Natural killer cell (primary cell): ENCODE measurements around the gene POU6F2. TPM values are rescaled to one million over a fixed set of nuclear protein-coding genes. Genes with fewer than 3 reads are reported as not detected.

Experiments used
- ATAC-seq, 3 donors: fragments of 150-1000 bp in 2 of 3; fragments of 200-7000 bp in 1 of 3; cut with Tn5 transposase; 1 replicate in 1 of 3; 2 replicates in 2 of 3; pipeline ENCODE4 v1.10.0; 2021; ENCODE audit warnings: mild to moderate bottlenecking in 2 of 3, moderate library complexity in 2 of 3
- DNase-seq, 2 donors: peaks; one replicate each; pipeline versions ENCODE4 v3.0.0 to v3.0.0-alpha.2; 2013 to 2021; ENCODE audit warnings: mixed read lengths in 1 of 2
- H3K27ac ChIP-seq: one replicate; pipeline ENCODE4 v1.5.1; 2013; ENCODE audit warnings: mild to moderate bottlenecking, low read length
- H3K27me3 ChIP-seq: one replicate; pipeline ENCODE4 v1.6.1; 2013; ENCODE audit warnings: low read length; ENCODE audit not compliant: control insufficient read depth, insufficient read depth
- H3K36me3 ChIP-seq: one replicate; pipeline ENCODE4 v1.6.1; 2013; ENCODE audit warnings: low read length; ENCODE audit not compliant: control insufficient read depth, insufficient read depth
- H3K4me1 ChIP-seq: one replicate; pipeline ENCODE4 v1.6.1; 2013; ENCODE audit warnings: low read length; ENCODE audit not compliant: control insufficient read depth, insufficient read depth
- H3K4me3 ChIP-seq: one replicate; pipeline ENCODE4 v1.5.1; 2013; ENCODE audit warnings: low read length
- H3K9me3 ChIP-seq: one replicate; pipeline ENCODE4 v1.6.1; 2013; ENCODE audit warnings: low read length; ENCODE audit not compliant: control insufficient read depth, insufficient read depth
- H3K27ac Mint-ChIP-seq, 2 donors: one replicate each; pipeline ENCODE4 v1.8.0; 2022; ENCODE audit warnings: mild to moderate bottlenecking in 2 of 2, mixed read lengths in 2 of 2, moderate library complexity in 1 of 2
- H3K27me3 Mint-ChIP-seq, 2 donors: one replicate each; pipeline ENCODE4 v1.8.0; 2022; ENCODE audit warnings: low read depth in 2 of 2, mixed read lengths in 2 of 2
- H3K36me3 Mint-ChIP-seq: one replicate; pipeline ENCODE4 v1.8.0; 2022; ENCODE audit warnings: mixed read lengths
- H3K4me1 Mint-ChIP-seq, 2 donors: one replicate each; pipeline ENCODE4 v1.8.0; 2022; ENCODE audit warnings: mixed read lengths in 2 of 2
- H3K4me3 Mint-ChIP-seq: one replicate; pipeline ENCODE4 v1.8.0; 2022; ENCODE audit warnings: mild to moderate bottlenecking, moderate library complexity, mixed read lengths
- H3K9me3 Mint-ChIP-seq, 2 donors: one replicate each; pipeline ENCODE4 v1.8.0; 2022; ENCODE audit warnings: mixed read lengths in 2 of 2
- WGBS: methylation state at CpG from one replicate; pipeline ENCODE4 v1.1.7; 2013; ENCODE audit warnings: missing lambda C conversion rate; ENCODE audit not compliant: insufficient coverage; 5-methylcytosine and 5-hydroxymethylcytosine counted together
- intact Hi-C: fragments of 100-400 bp; cut with micrococcal nuclease; formaldehyde crosslinking; loops from one replicate; pipeline ENCODE4 v1.14.2; 2022
- total RNA-seq, 4 donors: library from RNA; stranded (reverse); fragments of 120-200 nt in 1 of 4; gene quantifications; one replicate each; pipeline versions ENCODE4 v1.2.3 to v1.2.4, GENCODE V29; 2013 to 2022
- TF ChIP-seq, protein P1 (sequence below): fragments of 200-600 bp; IDR thresholded peaks from one replicate; pipeline ENCODE4 v1.8.0; 2022; ENCODE audit warnings: antibody characterized with exemption

Gene POU6F2
- total RNA-seq, 3 donors from 2014 or later (not counting 1 experiment from before 2014, with no cell fraction given), result 0.28 to 0.29 TPM; not detected in 1

DNA sequence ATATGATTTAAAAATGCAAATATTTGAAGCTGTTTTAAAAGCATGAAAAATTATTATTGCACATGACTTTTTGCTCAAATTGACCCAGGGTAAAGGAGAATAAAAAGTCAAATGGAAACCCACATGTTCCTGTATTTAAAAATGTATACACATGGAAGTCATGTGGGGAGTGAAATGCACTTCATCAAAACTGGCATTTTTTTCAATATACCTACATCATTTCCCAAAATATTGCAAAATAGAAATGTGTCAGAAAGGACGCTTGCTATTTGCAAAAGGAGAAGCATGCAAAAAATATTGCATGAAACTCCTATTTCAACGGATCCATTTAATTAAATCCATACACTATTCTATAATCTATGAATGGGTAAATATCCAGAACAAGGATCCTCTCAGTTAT is 117.0 kb downstream of the POU6F2 start:
- peaks cover 0 to 19% of the 10 kb centered on the region in 2 donors for H3K27me3 Mint-ChIP-seq
- no peak overlapping the region for H3K27ac ChIP-seq
- intact Hi-C loops, result no loop called here
- H3K27me3 ChIP-seq, result no peaks in the 10 kb centered on the region
- ATAC-seq (no peak), DNase-seq (no peak)
- H3K36me3 Mint-ChIP-seq, result no peaks in the 10 kb centered on the region
- H3K4me3 Mint-ChIP-seq, result no peak overlapping the region
- H3K9me3 Mint-ChIP-seq, result no peaks in the 10 kb centered on the region
- H3K4me1 Mint-ChIP-seq, result no peaks in the 10 kb centered on the region
- H3K36me3 ChIP-seq, result no peaks in the 10 kb centered on the region
- H3K27ac Mint-ChIP-seq, result no peak overlapping the region
- no peaks in the 10 kb centered on the region for H3K9me3 ChIP-seq
- TF ChIP-seq, protein P1, sequence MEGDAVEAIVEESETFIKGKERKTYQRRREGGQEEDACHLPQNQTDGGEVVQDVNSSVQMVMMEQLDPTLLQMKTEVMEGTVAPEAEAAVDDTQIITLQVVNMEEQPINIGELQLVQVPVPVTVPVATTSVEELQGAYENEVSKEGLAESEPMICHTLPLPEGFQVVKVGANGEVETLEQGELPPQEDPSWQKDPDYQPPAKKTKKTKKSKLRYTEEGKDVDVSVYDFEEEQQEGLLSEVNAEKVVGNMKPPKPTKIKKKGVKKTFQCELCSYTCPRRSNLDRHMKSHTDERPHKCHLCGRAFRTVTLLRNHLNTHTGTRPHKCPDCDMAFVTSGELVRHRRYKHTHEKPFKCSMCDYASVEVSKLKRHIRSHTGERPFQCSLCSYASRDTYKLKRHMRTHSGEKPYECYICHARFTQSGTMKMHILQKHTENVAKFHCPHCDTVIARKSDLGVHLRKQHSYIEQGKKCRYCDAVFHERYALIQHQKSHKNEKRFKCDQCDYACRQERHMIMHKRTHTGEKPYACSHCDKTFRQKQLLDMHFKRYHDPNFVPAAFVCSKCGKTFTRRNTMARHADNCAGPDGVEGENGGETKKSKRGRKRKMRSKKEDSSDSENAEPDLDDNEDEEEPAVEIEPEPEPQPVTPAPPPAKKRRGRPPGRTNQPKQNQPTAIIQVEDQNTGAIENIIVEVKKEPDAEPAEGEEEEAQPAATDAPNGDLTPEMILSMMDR, result no peak
- H3K4me3 ChIP-seq, result no peak overlapping the region
- H3K4me1 ChIP-seq, result no peaks in the 10 kb centered on the region
- WGBS, result no CpG with 5 or more reads among the region's 2 CpGs

DNA sequence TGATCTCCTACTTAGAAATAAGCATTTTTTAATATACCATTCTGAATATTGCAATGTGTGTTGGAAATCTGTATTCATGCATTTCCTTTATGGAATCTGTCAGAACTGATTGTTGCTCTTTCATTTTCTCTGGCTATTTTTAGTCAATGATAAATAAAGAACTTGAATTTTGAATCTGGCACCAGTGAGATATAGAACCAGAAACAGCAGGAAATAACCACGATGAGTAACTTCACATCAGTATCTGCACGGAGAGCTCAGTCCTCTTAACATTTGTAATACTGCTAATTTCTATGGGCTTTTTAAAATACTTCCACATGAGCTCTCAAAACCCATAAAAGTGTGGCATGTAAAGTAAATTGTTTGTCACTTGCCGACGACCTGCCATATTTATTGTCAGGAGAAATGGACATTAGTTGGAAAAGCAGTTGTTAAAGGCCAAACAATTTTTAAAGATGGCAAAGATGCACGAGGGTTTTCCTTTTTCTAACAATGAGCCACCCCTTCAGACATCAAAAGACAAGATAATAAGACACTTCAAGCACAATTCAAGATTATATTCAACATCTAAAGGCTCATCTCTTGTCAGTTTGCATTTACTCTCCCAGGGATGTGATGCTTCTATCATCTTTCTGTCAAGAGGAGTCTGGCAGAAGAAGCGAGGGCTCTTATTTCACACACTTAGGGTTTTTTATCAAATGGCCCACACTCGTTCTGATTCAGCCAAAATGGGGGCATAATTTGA is 118.3 kb downstream of the POU6F2 start:
- Mint-ChIP-seq H3K27me3 (peaks cover 0 to 19% of the 10 kb centered on the region in 2 donors), H3K4me1 (no peaks in the 10 kb centered on the region), H3K27ac (no peak overlapping the region), H3K4me3 (no peak overlapping the region), H3K9me3 (peaks cover 0 to 2% of the 10 kb centered on the region in 2 donors), H3K36me3 (no peaks in the 10 kb centered on the region)
- 89% methylated on average over 5 of the region's 7 CpGs for WGBS
- TF ChIP-seq, protein P1, result no peak
- intact Hi-C loops, result no loop called here
- DNase-seq (no peak), ATAC-seq (no peak)
- Histone ChIP-seq H3K4me1 (no peaks in the 10 kb centered on the region), H3K27ac (no peak overlapping the region), H3K27me3 (no peaks in the 10 kb centered on the region), H3K36me3 (no peaks in the 10 kb centered on the region), H3K9me3 (no peaks in the 10 kb centered on the region), H3K4me3 (no peak overlapping the region)

DNA sequence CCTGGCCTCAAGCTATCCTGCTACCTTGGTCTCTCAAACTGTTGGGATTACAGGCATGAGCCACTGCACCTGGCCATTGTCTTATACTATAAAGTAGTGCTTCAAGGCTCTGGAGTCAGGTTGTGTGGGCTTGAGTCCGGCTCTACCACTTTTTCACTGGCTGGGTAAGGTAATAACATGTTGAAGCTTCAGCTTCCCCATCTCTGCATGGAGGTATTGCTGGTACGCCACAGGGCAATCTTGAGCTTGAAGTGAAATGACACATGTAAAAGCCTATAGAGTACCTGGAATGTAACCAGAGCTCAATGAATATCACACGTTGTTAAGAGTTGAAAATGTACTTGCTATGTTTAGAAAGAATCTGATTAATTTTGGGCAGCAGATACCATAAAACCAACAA is 120.8 kb downstream of the POU6F2 start:
- H3K27me3 ChIP-seq, result no peaks in the 10 kb centered on the region
- TF ChIP-seq, protein P1, result no peak
- no peaks in the 10 kb centered on the region for H3K4me1 ChIP-seq
- DNase-seq (no peak), ATAC-seq (no peak)
- H3K4me3 ChIP-seq, result no peak overlapping the region
- Mint-ChIP-seq H3K9me3 (peaks cover 0 to 4% of the 10 kb centered on the region in 2 donors), H3K4me3 (no peak overlapping the region), H3K27me3 (peaks cover 0 to 19% of the 10 kb centered on the region in 2 donors), H3K4me1 (no peaks in the 10 kb centered on the region), H3K27ac (no peak overlapping the region), H3K36me3 (no peaks in the 10 kb centered on the region)
- no peaks in the 10 kb centered on the region for H3K9me3 ChIP-seq
- intact Hi-C loops, result no loop called here
- 91% methylated on average over 3 of the region's 3 CpGs for WGBS
- H3K27ac ChIP-seq, result no peak overlapping the region
- H3K36me3 ChIP-seq, result no peaks in the 10 kb centered on the region

DNA sequence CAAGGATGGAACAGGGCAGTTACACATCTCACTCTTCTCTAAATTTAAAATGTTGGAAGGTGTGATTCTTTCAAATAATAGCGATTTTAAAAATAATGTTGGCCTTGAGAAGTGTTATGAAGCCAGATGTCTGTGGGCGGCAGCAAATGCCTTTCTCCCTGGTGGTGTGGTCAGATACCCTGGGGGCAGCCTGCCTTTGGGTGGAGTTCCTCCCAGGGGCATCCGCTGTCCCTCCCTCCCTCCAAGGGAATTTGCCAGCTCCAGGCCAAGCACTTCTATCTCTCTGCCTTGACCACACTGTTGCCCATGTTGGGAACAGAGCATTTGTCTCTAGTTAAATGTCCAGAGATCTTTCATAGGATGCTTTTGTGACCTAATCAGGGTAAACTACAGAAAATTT is 121.4 kb downstream of the POU6F2 start:
- H3K4me3 Mint-ChIP-seq, result no peak overlapping the region

More for the DNA sequence above, 121.4 kb downstream of the POU6F2 start:
- Histone ChIP-seq H3K4me3 (no peak overlapping the region), H3K4me1 (no peaks in the 10 kb centered on the region), H3K9me3 (no peaks in the 10 kb centered on the region), H3K36me3 (no peaks in the 10 kb centered on the region), H3K27ac (no peak overlapping the region), H3K27me3 (no peaks in the 10 kb centered on the region)
- Mint-ChIP-seq H3K36me3 (no peaks in the 10 kb centered on the region), H3K27me3 (peaks cover under 1 to 24% of the 10 kb centered on the region in 2 donors), H3K4me1 (no peaks in the 10 kb centered on the region), H3K9me3 (peaks cover 0 to 4% of the 10 kb centered on the region in 2 donors), H3K27ac (no peak overlapping the region)
- DNase-seq, result no peak
- intact Hi-C loops, result no loop called here
- 94% methylated on average over 3 of the region's 3 CpGs for WGBS
- ATAC-seq, result no peak
- TF ChIP-seq, protein P1, result no peak
